Glutamatergic neuron (in vitro differentiated cells): ENCODE results near the gene FRMPD4. TPM values are rescaled to one million over a fixed set of nuclear protein-coding genes. Genes with fewer than 3 reads are reported as not detected.

Experiments used
- DNase-seq: peaks from one replicate; pipeline ENCODE4 v3.0.0; 2022
- H3K27ac Mint-ChIP-seq: one replicate; pipeline ENCODE4 v1.8.0; 2020; ENCODE audit warnings: mild to moderate bottlenecking, mixed read lengths, inconsistent platforms; ENCODE audit not compliant: unreplicated experiment
- H3K27me3 Mint-ChIP-seq: one replicate; pipeline ENCODE4 v1.8.0; 2020; ENCODE audit warnings: mild to moderate bottlenecking, moderate library complexity, mixed read lengths, inconsistent platforms; ENCODE audit not compliant: unreplicated experiment
- H3K36me3 Mint-ChIP-seq: one replicate; pipeline ENCODE4 v1.8.0; 2020; ENCODE audit warnings: mild to moderate bottlenecking, mixed read lengths, inconsistent platforms; ENCODE audit not compliant: unreplicated experiment
- H3K4me1 Mint-ChIP-seq: one replicate; pipeline ENCODE4 v1.8.0; 2020; ENCODE audit warnings: mild to moderate bottlenecking, low read depth, mixed read lengths, inconsistent platforms; ENCODE audit not compliant: unreplicated experiment
- H3K4me3 Mint-ChIP-seq: one replicate; pipeline ENCODE4 v1.8.0; 2020; ENCODE audit warnings: mild to moderate bottlenecking, mixed read lengths, inconsistent platforms; ENCODE audit not compliant: unreplicated experiment
- H3K9me3 Mint-ChIP-seq: one replicate; pipeline ENCODE4 v1.8.0; 2020; ENCODE audit warnings: mild to moderate bottlenecking, moderate library complexity, mixed read lengths, inconsistent platforms; ENCODE audit not compliant: unreplicated experiment
- total RNA-seq: library from RNA; stranded (reverse); fragmentation: NEBNext Ultra II Directional; extraction: Animal tissue kit (Norgen Biotek cat#: 25700); gene quantifications from one replicate; pipeline ENCODE4 v1.2.1, GENCODE V29; 2021; ENCODE audit not compliant: unreplicated experiment
- TF ChIP-seq, protein P1 (sequence below): fragments of 200-600 bp; sonication (generic); IDR thresholded peaks from one replicate; pipeline ENCODE4 v1.5.0; 2021; ENCODE audit not compliant: partially characterized antibody, unreplicated experiment

The FRMPD4 gene
- total RNA-seq, 1 donor from 2014 or later, result 6.2 TPM

GRCh38 chrX:12488220-12488619 is 349.9 kb downstream of the FRMPD4 start:
- Mint-ChIP-seq H3K36me3 (no peaks in the 10 kb centered on the region), H3K27me3 (no peaks in the 10 kb centered on the region), H3K4me1 (no peaks in the 10 kb centered on the region), H3K9me3 (no peaks in the 10 kb centered on the region), H3K4me3 (no peak overlapping the region), H3K27ac (no peak overlapping the region)
- DNase-seq, result no peak
- TF ChIP-seq, protein P1, sequence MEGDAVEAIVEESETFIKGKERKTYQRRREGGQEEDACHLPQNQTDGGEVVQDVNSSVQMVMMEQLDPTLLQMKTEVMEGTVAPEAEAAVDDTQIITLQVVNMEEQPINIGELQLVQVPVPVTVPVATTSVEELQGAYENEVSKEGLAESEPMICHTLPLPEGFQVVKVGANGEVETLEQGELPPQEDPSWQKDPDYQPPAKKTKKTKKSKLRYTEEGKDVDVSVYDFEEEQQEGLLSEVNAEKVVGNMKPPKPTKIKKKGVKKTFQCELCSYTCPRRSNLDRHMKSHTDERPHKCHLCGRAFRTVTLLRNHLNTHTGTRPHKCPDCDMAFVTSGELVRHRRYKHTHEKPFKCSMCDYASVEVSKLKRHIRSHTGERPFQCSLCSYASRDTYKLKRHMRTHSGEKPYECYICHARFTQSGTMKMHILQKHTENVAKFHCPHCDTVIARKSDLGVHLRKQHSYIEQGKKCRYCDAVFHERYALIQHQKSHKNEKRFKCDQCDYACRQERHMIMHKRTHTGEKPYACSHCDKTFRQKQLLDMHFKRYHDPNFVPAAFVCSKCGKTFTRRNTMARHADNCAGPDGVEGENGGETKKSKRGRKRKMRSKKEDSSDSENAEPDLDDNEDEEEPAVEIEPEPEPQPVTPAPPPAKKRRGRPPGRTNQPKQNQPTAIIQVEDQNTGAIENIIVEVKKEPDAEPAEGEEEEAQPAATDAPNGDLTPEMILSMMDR, result no peak

DNA sequence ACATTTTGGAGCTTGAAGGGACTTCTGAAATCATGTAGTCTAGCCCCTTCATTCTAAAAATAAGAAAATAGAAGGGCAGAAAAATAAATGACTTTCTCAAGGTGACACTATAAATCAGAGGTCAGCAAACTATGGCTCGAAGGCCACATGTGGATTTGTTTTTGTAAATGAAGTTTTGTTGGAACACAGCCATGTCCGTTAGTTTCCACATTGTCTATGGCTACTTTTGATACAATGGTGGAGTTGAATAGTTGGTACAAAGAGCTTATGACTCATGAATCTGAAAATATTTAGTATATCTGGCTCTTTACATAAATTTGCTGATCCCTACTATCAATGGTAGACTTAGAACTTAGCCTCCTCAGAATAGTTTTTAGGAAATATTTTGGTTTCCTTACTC is 350.5 kb downstream of the FRMPD4 start:
- TF ChIP-seq, protein P1, result no peak
- no peak for DNase-seq
- Mint-ChIP-seq H3K36me3 (no peaks in the 10 kb centered on the region), H3K4me3 (no peak overlapping the region), H3K4me1 (no peaks in the 10 kb centered on the region), H3K27me3 (no peaks in the 10 kb centered on the region), H3K9me3 (no peaks in the 10 kb centered on the region), H3K27ac (no peak overlapping the region)

DNA sequence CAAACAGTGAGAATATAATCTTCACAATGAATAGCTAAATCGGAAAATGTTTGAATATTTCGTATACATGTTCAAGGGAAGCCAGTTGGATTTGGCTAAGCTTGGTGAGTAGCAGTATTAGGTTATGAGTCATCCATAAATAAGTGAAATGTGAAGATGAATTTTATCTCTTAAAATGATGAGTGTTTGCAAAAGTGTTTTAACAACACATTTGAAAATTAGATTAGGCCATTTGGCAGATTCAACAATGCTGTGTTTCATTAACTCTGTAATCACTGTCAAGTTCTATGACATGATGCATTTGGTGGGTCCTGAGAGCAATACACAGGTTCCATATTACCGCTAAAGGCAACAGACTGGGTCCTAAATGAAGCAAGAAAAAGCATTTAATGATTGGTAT is 351.1 kb downstream of the FRMPD4 start:
- TF ChIP-seq, protein P1, result no peak
- H3K27me3 Mint-ChIP-seq, result no peaks in the 10 kb centered on the region
- no peaks in the 10 kb centered on the region for H3K4me1 Mint-ChIP-seq
- no peak for DNase-seq
- H3K4me3 Mint-ChIP-seq, result no peak overlapping the region
- no peaks in the 10 kb centered on the region for H3K36me3 Mint-ChIP-seq
- H3K9me3 Mint-ChIP-seq, result no peaks in the 10 kb centered on the region
- H3K27ac Mint-ChIP-seq, result no peak overlapping the region

DNA sequence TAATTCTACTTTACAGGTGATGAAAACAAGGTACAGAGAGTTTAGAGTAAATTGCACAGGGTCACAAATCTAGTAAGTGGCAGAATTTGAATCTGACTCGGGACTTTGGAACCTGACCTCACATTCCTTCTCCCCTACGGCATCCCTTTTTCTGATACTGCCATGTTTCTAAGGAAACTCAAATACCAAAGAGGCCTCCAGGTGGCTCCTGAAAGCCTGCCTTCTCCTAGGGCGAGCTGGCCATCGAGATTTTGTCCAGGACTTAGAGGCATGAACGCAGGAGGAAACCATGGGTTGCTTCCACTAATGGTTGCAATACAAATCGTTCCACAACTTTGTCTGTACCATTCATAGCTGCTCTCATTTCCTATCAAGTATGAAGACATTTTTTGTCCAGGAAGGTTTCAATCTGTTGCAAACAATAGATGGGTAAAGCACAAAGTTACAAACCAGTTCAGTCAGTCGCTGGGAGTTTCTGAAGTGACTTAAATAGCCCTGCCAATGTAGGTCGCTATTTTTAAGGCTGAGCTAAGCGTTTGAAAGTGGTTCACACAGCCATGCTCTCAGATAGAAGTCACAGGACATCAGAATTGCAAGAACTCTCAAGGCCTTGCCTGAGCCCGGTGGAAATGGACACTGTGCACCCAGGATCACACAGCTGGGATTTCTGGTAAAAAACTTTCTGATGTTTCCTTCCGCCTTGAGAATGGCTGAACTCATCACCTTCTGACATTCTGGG is 356.3 kb downstream of the FRMPD4 start:
- no peak for DNase-seq
- TF ChIP-seq, protein P1, result no peak
- Mint-ChIP-seq H3K4me1 (no peaks in the 10 kb centered on the region), H3K36me3 (no peaks in the 10 kb centered on the region), H3K4me3 (no peak overlapping the region), H3K27ac (no peak overlapping the region), H3K27me3 (no peaks in the 10 kb centered on the region), H3K9me3 (no peaks in the 10 kb centered on the region)

DNA sequence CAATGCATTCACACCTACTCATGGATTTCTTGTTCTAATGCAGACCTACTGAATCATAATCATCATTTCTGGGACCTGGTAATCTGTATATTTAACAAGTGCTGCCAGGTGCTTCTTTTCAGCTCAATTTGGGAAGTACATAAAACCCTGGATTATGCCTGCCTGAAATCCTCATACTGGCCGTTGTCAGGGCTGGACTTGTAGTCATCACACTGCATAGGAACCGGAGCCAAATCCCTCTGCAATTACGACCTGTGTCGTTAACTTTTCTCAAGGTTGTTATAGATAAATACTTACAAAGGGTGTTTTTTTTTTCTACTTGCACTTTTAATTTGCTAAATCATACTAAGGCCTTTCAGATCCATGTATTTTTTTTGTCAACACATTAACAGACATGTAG is 358.1 kb downstream of the FRMPD4 start:
- Mint-ChIP-seq H3K27ac (no peak overlapping the region), H3K36me3 (no peaks in the 10 kb centered on the region), H3K9me3 (no peaks in the 10 kb centered on the region), H3K4me3 (no peak overlapping the region), H3K4me1 (no peaks in the 10 kb centered on the region), H3K27me3 (no peaks in the 10 kb centered on the region)
- DNase-seq, result no peak
- TF ChIP-seq, protein P1, result no peak
